HG03571 (cell line): ENCODE measurements around the gene ALPL.

ENCODE experiments used
- ATAC-seq: cut with Tn5 transposase; IDR thresholded peaks from one replicate; pipeline ENCODE4 v1.9.1; 2021; ENCODE audit not compliant: unreplicated experiment

ALPL gene

DNA sequence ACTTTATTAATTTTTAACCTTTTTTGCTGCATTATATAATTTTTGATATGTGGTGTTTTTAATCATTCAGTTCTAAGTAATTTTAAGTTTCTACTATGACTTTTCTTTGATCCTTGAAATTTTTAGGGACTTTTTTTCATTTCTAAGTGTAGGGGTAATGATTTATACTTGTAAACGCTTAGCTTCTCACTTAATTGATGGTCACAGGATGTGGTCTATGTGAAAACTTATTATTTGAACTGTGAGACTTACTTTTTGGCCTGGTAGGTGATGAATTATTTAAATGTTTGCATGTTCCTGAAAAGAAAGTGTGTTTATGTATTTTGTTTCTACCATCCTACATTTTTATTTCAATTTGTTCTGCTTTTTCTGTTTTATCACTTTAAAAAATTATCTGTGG is 17.2 kb downstream of the ALPL start:
- ATAC-seq: no peak

DNA sequence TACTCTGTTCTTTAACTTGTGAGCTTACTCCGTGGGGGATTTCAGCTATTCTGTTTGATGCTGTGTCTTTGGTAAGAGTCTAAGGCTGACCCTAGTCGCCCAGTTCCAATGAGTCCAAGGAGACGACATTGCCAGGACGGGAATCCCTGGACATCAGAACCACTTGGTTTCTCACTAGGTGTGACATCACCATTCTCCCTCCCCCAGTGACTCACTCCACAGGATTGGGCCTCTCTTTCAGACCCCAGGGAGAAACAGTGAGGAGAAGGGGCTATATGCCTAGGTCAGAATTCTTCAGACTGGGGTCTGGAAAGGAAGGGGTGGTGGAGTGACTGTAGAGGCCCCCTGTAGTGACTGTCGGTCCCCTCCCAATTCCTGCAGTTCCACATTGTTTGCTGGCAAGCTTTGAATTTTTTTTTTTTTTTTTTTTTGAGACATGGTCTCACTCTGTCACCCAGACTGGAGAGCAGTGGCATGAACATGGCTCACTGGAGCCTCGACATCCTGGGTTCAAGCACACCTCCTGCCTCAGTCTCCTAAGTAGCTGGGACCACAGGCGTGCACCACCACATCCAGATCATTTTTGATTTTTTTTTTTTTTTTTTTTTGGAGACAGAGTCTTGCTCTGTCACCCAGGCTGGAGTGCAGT is 21.3 kb downstream of the ALPL start:
- no peak for ATAC-seq

DNA sequence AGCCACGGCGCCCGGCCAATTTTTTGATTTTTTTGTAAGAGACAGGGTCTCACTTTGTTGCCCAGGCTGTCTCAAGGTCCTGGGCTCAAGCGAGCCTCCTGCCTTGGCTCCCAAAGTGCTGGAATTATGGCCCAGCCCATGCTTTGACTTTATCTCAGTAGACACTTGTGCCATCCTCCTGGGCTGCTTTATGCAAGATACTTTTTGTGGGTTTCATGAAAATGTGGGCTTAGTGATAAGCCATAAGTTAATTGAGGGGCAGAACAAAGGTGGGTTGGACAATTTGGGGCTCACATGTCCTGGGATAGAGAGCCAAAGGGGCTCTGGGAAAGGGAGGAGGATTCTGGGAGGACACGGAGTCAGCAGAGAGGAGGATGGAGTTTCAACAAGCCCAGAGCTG is 22.0 kb downstream of the ALPL start:
- ATAC-seq: no peak

DNA sequence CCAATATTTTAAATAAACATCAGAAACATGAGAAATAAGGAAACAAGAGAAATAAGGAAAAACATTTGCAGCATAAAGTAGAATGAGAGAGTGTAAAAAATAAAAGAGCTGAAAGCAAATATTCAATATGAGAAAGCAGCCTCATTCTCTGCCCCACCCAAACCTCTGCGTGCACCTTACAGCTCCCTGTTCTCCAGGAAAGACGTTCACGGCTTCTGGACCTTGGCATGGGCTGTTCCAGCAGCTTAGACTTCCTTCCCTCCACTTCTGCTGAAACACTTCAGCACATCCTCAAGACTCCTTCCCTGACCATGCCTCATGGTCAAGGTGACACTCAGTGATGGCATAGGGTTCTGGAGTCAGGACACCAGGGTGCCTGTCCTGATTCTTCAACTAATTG is 23.3 kb downstream of the ALPL start:
- ATAC-seq: no peak

DNA sequence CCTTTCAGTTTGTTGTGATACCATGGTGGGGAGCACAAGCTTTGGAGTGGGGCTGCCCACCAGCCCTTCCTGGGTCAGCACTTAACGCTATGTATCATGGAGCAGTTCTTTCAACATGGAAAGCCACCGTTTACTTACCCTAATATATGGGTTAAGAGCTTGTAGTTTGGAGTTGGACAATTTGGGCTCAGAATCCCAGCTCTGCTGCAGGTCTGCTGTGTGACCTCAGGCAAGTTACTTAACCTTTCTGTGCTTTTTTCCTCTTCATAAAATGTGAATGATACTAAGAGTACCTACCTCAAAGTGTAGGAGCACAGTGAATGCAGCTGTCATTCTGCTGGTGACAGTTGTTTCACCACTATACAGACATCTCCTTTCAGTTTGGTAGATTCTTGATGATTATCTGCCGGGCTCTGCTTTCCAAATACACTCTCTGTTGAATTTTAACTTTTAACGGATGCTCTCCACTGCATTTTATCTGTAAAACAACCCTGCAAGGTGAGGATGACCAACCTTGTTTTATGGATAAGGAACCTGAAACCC is 23.8 kb downstream of the ALPL start:
- ATAC-seq: no peak

DNA sequence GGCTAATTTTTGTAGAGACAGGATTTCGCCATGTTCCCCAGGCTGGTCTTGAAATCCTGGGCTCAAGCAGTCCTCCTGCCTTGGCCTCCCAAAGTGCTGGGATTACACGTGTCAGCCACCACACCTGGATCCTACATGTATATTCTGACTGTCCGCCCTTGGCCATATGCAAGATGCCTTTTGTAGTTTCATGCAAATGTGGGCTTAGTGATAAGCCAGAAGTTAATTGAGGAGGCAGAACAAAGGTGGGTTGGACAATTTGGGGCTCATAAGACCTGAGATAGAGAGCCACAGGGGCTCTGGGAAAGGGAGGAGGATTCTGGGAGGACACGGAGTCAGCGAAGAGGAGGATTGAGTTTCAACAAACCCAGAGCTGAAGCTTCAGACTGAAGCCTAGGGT is 24.9 kb downstream of the ALPL start:
- ATAC-seq: no peak

DNA sequence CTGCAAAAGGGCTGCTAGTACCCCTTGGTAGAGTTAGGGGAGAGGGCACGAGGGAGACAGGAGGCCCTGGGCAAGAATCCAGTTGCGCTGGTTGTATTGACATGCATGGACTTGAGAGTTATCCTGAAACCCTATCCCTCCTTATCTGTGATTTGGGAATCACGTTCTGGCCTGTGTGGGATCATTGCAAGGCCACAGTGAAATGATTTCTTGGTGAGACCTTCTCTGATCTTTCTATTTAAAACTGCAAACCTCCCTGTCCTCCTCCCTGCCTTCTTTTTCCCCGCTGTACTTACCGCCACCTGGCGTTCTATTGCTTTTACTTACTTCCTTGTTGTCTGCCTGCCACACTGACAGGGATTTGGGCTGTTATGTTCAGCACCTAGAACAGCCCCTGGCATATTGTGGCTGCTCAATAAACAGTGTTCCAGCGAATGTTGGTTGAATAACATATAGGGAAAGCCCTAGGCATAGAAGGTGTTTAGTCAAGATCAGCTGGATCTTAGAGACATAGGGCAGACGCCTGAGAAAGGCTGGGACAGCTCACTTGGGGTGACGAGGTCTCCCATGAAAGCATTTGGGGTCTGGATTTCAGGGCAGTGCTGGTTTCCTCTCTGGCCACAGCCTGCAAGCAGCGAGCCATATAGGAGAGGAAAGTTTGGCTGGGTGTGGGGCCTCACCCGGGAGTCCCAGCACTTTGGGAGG is 25.6 kb downstream of the ALPL start:
- no peak for ATAC-seq

DNA sequence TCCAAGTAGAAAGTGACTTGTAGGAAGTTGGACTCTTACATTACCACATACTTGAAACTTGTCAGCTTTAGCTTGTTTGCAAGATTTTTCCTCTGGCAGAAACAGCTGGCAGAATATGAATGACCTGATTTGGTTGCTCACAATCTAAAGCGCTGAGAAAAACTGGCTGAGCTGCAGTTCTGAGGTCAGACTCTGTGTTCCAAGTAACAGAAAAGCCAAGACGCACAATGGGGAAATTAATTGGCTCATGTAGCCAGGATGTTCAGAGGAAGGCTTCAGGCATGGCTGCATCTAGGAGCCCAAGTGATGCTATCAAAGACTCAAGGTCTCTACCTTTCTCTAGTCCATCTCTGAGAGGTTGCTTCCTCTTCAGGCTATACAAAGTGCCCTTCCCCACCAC is 27.0 kb downstream of the ALPL start:
- ATAC-seq: no peak

DNA sequence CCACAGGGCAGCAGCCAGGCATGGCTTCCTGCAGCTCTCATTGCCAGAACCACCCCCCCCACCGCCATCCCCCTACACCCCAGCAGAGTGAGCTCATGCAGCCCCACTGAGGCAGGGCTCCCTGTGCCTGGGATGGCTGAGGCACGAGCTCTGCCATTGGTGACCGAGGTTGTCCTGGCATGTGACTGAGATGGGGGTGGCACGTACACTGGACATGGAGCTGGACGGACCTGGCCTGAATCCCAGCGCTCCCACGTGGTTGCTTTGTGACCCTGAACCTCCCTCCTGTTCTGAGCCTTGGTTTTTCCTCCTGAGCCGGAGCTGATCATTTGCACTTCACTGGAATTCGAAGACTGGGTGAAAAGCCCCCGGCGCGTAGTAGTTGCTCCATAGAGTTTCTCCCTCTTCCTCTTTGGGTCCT is 28.3 kb downstream of the ALPL start:
- no peak for ATAC-seq

DNA sequence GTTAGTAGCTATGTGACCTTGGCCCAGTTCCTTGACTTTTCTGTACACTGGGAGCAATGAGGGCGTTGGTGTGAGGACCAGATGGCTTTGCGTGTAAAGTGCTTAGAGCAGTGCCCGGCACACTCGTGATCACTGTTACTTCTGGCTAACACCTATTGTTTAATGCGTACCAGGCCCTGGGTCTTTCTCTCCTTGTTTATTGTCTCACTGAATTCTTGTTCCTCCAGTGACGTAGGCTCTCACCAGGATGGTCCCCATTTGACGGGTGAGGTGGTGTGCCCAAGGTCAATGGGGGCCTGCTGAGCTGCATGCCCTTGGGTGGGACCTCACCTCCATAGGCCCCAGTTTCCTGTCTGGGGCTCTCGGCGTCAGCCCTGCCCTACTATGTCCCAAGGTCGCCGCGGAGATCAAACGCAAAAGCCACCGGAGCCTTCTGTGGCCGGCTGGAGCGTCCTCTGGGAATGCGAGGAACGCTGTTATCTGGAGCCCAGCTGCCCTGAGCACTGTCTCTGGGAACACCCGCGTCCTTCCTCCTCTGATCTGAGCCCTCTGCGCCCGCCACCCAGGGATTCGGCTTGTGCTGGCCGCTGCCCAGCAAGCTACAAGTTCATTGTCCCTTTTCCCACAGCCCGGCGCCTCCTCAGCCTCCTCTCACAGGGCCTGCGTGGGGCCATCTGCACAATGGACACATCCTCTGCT is 28.9 kb downstream of the ALPL start:
- no peak for ATAC-seq

DNA sequence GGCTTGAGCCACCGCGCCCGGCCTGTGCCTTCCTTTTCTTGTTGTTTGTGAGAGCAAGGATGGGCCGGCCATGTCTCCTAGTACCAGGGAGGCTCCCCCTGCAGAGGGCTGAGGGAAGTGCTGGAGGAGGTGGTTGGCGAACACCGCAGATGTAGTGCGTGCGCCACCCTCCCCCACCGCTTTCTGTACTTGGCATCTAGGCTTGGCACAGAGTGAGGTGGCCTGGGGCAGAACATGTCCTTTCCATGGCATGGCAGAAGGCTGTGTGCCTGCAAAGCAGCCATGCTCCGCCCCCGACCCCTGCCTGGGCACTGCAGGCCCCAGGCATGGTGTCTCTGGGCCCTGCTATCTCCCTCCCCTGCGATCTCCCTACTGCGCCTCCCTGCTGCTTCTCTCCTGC is 30.7 kb downstream of the ALPL start:
- no peak for ATAC-seq

DNA sequence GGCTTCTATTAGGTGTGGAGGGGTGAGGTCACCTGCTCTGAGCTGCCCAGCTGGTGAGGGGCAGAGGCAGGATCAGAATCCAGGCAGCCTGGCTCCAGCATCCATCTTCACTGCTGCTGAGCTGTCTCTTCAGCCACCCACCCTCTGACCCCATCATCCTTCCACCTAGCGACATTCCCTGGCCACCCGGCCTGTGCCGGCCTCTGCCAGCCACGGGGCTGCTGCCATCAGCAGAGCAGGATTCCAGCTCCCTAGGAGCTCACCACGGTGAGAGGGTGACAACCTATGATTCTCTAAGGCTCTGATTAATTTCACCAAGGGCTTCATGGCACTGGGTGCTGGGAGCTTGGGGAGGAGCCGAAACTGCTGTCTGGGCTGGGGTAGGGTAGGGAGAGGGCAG is 32.1 kb downstream of the ALPL start:
- ATAC-seq: no peak

DNA sequence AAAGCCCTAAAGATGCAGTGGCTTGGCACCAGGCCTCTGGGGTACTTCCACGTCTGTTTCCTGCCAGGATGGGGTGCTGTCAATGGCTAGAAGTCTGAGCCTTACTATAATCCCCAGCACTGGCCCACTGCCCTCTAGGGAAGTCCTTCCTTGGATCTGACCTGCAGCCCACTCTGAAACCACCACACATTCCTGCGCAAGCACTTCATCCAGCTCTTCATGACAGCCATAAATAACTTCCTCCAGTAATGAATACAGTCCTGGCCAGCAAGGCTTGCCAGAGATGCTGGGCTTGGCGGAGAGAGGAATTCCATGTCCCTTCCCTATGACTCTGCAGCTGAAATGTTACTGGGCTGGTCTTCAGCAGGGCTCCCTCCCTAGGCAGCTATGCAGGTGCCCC is 32.6 kb downstream of the ALPL start:
- ATAC-seq: no peak

DNA sequence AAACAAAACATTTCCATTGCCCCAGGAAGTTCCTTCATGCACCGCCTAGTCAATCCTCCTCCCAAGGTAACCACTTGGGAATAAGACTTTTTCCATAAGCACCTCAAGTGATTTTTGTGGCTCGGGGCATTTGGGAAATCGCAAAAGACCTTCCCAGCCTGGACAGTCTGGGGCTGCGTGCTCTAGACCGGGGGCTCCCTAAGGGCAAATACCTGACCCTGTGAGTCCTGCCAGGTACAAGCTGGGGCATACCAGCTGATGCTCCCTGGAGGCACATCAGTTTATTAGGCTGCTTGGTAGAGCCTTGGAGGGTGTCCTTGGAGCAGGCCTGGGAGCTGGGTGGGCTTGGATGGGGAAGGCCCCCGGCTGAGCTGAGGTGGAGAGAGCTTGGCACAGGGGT is 34.4 kb downstream of the ALPL start:
- ATAC-seq: no peak

DNA sequence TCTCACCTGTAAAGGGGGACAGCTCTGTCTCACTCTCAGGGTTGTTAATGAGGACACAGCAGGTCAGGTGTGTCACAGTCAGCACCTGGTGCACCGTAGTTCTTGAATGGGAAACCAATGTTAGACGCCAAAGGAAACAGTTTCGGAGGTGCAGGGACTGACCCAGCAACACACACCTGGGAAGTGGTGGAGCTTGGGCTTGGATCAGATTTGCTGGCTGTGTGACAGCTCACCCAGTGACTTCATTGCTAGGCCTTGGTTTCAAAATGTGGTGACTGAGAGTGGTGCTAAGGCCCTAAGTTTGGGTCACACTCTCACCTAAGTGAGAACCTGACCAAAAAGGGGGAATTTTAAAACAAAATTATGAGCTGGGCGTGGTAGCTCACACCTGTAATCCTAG is 34.9 kb downstream of the ALPL start:
- ATAC-seq: no peak

DNA sequence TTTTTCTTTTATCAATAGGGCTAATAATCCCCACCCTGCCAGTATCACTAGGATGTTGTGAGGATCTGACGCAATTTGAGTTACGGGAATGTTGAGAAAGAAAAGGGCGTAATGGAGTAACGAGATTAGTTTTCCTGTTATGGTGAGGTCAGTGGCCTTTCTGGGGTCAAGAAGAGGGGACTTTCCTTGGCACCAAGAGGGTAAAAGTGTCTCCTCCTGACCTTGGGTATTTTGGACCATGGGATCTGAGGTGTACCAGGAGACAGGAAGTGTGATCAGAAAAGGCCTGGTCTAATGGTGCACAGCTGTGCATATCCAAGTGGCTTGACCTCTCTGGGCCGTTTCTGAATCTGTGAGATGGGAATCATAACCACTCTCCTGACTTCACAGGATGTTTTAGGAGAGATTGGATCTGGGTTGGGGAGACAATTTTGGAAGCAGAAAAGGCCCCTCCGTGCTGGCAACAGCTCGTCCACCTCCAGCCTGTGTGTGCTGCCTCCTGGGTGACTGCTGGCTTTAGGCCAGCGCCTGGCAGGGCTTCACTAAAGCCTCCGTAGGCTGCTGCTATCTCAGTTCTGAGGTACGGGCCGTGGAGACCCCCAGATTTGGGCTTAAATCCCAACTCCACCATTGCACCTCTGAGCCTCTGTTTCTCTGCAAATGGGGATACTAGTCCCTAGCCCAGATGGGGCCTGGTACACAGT is 37.1 kb downstream of the ALPL start:
- ATAC-seq: no peak

DNA sequence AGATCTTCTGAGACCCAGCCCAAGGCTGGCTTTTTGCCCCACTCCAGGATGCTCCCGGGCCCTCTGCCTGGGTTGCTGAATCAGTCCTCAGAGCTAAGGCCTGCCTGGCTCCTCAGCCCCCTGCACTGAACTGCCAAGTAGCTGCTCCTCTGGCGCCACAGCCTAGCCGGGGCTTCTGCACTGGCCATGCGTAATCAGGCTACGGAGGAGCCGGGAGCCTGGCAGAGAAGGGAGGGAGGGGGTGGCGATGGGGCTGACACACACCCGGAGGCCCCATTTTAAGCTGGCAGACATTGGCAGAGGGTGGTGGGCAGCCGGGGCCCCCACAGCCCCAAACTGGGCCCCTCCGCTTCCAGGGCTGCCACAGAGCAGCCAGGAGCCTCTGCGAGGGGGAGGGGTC is 38.7 kb downstream of the ALPL start:
- no peak for ATAC-seq

DNA sequence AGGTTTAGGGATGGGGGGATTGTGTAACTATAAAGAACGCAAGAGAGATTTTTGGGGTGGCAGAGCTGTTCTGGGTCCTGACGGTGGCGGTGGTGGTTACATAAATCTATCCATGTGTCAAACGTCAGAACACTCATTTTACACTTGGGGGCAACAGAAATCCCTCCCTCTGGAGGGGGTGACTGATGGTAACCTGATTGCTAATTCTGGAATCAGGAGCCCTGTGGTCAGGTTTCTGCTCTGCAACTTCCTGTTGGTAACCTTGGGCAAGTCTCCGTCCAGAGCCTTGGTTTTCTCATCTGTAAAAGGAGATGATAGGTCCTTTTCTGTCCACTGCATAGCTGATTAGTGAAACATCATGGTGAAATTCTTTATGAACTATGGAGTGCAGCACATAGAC is 40.9 kb downstream of the ALPL start:
- no peak for ATAC-seq

DNA sequence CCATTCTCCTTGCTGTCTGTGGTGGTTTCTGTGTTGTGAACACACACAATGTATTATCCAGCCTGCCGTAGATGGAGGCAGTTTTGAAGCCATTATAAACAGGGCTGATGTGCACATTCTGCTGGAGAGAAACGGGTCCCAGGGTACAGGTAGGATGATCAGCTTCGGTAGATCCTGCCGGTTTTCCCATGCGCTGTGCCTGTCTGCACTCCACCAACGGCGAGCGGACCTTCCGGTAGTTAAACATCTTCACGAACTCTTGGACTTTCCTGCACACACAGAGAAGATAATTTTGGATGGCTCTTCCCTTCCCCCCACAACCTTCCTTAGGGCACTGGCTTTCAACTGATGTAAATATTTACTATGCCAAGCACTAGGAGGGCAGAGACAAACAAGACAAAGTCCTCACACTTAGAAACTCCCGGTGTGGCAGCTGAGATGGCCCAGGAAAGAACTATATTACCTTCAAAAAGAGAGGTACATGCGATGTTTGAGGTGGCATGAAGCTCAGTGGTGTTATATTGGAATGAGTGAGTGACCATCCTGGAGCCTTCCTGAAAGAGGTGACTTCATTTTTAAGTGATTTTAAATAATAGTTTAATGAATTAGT is 41.7 kb downstream of the ALPL start:
- ATAC-seq: no peak

DNA sequence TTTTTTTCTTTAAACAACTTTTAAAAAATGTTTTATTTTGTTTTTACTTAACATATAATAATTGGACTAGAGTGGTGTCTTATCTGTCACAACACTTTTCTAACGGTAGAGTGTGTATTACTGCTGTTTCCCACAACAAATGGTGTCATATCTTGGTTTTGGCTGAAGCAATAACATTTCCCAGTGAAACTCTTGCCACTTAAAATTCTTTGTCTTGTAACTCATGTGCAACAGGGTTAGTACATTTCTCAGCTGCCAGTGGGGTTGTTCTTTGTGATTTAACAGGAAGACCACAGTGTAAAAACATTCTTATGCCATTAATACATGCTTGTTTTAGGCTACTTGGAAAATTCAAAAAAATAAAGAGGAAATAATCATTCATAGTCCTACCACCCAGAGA is 43.5 kb downstream of the ALPL start:
- no peak for ATAC-seq
